Stimulated activated CD8-positive, alpha-beta memory T cell treated with anti-CD3 and anti-CD28 coated beads, Interleukin-12 subunit alpha, Interleukin-12 subunit beta, amount 100 ng/mL, for 4 hours (primary cell): ENCODE results near the gene PHF21A.

Experiments used
- DNase-seq: peaks from one replicate; pipeline ENCODE4 v3.0.0-alpha.2; 2020; ENCODE audit warnings: low read depth

Gene PHF21A

DNA sequence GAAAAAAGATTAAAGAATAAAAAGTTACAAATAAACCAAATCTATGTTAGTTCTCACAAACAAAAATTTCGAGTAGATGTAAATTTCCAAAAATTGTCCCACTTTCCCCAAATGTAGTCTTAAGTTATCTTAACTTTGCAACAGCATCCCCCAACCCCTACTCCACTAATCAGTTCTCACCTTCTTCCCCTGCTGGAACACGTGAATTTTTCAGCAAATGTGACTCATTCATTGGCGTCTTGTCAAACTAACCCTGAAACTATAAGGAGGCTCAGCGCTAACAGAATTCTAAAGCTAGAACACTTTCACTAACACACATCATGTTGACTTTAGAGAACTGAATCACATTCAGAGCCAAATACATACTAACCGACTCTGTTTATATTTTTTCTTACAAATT, 46.1 kb downstream of the PHF21A start:
- no peak for DNase-seq

DNA sequence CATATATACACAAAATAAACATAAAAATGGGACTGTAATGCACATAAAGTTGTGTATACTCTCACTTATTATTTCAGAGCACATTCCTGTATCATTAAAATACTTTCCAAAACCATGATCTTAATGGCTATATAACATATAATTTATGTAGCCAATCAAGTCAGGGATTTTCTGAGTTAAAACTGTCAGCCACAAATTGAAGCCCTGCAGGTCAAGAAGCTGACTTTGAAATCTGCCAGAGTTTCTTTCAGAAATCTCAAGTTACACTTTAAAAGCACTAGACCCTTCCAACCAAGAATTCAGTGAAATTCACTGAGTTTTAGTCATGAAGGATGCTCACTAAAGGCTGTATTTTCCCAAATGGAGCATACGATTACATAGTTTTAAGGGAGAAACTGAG, 47.6 kb downstream of the PHF21A start:
- no peak for DNase-seq

DNA sequence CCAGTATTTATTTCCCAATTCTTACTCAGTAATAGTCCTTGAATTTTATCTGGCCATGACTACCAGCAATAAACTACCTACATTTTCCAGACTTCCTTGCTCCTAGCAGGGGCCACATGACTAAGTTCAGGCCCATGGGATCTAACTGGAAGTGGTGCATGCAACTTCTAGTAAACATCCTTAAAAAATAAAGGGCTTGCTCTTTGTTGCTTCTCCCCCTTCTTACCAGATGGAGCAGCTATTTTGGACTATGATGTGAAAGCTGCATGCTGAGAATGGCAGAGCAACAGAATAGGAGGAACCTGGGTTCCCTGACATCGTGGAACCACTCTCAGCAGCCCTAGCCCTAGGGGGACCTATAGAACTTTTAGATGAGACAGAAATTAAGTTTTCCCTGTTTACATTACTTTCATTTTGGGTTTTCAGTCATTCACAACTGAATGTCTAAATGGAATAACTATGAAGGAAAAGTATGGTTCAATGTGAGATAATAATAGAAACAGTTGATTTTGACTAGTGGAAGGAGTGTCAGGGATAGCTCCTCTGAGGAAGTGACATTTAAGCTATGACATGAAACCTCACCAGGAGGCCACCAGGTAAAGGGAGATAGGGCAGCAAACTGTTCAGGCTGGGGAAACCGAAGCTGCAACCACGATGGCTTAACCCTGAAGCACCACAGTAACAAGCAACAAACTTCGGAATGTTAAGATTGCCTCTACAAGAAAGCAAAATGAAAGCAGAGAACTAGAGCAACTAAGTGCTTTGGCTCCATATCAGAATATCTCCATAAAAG, 48.9 kb downstream of the PHF21A start:
- no peak for DNase-seq

DNA sequence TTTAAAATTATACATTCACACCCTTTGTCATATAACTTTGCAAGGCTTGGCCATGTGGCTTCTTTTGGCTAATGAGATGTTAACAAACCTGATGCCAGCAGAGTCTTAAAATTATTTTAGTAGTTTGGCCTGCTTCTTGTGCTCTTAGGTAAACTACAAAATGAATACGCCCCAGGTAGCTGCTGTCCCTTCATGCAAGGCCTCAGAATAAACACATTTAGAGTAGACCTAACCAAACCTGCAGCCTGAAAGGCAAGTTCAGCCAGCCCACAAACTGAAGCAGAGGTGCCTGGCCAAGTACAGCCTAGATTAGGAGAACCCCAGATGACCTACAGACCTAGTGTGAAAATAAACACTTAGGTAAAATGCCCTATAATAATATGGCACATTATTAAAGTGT, 50.2 kb downstream of the PHF21A start:
- DNase-seq: no peak

DNA sequence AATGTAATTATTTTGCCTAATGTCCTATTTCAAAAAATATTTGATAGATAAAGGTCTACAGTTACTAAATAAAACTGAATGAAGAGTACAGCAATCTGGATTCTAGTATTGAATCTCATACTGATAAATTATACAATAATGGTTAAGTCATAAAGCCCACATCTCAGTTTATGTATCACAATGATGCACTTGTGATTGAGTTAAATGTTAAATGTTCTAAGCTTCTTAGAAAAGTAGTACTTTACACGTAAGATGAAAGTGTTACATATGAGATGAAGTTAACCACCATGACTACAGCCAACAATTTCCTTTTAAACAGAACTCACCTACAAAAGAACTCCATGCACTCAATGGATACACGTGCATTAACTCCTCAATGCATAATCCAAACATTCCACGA, 51.7 kb downstream of the PHF21A start:
- DNase-seq: no peak

DNA sequence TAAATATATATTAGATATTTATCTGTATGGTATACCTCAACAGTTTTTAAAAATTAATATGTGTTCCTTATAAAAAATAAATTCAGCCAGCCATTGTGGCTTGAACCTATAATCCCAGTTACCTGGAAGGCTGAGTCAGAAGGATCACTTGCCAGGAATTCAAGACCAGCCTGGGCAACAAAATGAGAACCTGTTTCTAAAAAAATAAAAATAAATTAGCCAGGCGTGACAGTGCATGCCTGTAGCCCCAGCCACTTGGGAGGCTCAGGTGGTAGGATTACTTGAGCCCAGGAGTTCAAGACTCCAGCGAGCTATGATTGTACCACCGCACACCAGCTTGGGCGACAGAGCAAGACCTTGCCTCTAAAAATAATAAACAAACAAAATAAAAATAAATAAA, 54.9 kb downstream of the PHF21A start:
- DNase-seq: no peak

DNA sequence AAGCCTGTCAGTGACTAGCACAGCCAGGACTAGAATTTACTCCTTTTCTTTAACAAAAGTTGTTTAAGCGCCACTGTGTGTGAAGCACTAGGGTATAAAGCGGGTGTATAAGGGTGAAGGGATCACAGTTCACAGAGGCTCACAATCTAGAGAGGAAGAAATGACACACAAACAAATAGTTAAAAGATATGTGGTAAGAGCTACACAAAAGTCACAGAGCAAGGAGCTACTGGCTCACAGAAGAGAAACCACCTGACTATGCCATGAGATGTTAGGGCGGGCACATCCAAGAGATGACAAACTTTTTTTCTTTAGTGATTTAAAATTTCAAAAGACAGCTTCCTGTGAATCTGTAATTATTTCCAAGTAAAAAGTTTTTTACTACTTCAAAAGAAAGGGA, 55.6 kb downstream of the PHF21A start:
- no peak for DNase-seq

DNA sequence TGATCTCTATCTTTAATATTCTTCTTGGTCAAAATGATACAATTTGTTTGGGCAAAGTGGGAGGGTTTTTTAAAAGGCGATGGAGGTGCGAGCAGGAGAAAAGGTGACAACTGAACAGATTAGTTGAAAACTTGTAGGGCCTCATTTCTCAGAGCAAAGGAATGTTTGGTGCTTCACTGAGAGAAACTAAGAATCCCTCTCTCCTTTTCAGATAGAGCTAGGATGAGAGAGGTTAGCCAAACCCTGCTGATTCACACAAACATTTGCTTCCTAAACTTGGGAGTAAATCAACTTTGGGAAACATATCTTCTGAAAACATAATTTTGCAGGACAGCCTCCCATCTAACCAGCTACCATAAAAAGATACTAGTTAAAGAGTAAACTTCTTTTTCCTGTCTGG, 57.0 kb downstream of the PHF21A start:
- DNase-seq: no peak

DNA sequence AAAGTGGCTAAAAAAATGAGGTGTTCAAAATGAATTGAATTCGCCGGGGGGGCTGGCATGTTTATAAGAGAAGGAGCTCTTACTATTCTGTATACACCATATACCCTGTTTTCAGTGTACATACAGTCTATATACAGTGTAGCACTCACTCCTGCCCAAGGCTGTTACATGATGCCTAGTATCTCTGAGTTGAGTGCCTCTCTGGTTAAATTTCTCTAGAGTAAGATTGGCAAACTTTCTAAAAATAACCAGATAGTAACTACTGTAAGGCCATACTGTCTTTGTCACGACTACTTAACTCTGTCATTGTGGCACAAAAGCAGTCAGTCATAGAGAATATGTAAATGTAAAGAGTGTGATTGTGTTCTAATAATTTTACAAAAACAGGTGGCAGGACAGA, 58.1 kb downstream of the PHF21A start:
- no peak for DNase-seq

DNA sequence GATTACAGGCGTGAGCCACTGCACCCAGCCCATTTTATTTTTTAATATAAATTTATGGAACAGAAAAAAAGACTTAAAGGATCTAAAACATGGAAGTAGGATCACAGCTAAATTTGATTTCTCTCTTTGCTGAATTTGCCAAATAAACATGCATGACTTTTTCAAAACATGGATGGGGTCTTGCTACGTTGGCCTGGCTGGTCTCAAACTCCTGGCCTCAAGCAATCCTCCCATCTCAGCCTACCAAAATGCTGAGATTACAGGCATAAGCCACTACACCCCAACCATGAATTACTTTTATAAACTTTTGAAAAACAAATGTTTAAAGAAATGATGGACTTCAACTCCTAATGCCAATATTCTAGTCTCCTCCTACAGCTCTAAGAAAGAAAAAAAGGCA, 61.2 kb downstream of the PHF21A start:
- DNase-seq: no peak

DNA sequence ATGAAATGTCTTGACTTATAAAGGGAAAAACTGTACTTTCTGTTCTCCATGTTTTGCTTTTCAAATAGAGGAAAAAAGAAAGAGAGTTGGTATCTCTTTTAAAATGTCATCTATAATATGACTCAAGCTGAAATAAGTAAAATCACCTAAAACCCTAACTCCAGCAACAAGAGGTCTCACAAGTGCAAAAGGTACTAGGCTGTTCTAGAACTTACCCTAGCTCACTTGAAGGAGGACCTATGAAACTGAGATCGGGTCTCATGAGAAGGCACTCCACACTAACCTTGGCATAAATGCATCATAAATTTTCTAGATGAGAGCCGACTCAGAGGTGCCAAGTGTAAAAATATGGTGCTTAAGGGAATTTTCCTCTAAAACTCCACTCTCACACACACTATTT, 63.8 kb downstream of the PHF21A start:
- DNase-seq: no peak

DNA sequence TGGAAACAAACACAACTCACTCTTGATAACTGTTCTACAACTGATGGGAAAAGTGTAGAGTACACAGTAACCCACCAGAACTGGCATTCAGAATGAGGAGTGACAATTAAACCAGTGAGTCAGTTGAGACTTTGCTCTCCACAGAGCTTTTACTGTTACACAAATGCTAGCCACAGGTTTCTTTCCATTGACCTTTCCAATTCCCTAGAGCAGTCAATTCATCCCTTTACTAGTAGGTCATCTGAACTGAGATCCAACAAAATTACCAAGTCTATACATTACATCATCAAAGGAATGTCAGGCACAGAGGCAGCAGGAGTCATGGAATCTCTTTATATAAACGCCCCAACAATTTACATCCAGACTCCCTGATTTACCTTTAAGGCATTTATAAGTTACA, 65.9 kb downstream of the PHF21A start:
- DNase-seq: no peak

DNA sequence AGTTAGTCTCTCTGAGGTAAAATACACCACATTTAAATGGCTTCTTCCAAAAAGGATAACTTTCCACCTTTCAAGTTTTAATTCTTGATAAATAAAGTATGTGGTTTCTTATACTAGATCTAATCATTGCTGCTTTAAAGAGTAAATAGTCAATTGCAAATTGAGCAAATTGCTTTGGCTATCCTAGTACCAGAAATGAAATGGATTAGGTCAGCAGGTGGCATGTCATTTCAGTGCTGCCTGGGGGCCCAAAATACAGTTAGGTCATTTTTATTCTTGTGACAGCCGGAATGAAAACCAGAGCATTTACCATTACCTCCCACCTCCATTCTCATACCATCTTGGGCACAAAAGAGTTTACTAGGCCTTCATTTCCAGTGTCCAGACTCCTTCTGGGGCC, 70.2 kb downstream of the PHF21A start:
- no peak for DNase-seq

DNA sequence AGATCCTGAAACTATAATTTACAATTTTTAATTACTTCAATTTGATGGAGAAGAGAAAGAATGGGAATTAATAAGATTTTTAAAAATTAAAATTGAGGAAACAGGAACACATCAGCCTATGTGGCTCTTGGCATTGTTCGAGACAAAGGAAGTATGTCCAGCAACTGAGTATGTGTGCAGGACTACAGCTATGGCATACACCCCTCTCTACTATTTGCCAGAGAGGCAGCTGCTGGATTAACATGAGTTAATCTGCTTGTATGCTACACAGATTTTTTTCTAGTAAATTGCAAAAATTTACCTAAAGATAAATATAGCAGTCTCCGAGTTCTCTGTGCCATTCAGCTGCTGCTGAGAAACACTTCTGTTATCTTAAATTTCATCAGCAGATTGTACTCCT, 70.6 kb downstream of the PHF21A start:
- DNase-seq: no peak

DNA sequence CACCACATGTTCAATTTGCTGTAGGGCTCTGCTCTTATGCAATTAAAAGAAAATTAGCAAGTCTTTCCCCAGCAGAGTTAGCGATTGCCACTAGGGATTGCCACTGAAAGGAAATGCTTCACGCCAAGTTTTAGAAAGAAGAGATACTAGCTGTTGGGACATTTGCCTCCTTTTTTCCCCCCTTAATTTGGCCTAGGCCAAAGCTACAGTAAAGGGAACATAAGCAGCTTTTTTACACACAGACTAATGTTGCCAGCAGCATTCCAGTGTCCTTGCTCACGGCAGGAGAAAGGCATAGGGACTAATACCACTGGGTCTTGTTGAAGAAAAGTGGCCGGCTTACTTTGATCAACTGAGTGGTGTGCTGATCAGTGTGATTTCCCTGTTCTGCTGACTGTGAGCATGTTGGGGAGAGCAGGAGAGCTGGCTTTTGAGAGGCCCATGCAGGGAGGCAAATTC, 71.2 kb downstream of the PHF21A start:
- no peak for DNase-seq

DNA sequence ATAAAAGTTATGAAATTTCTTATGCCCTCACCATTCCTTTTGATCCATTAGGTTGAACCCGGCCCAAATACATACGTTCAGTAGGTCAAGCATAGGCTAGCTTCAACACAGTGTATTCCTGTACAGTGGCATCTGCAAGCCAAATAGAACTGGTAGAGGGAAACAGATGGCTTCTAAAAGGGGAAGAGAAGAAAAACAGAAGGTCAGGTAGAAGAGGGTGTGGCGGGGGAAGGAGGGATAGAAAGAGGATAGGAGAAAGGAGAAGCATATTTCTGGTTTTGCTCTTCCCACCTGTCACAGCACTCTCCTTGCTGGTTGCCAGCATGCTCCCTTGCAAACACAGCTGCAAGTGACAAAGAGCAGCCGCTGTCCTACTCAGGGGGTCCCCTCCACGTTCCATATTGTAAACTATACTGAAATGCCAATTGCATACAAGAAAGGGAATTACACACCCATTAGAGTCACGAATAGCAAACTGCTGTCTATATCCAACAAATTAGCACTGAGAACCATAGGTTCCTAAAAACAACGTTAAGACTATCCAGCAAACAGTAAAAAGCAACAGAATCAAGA, 71.8 kb downstream of the PHF21A start:
- no peak for DNase-seq

DNA sequence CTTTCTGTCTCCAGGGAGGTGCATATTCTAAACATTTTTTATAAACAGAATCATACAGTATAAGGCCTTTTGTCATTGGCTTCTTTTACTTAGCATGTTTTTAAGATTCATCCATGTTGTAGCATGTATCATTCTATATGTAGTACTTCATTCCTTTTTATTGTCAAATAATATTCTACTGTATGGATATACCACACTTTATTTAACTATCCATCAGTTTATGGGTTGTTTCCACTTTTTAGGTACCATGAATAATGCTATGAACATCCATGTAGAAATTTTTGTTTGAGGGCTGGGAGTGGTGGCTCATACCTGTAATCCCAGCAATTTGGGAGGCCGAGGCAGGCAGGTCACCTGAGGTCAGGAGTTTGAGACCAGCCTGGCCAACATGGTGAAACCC, 73.1 kb downstream of the PHF21A start:
- DNase-seq: no peak

DNA sequence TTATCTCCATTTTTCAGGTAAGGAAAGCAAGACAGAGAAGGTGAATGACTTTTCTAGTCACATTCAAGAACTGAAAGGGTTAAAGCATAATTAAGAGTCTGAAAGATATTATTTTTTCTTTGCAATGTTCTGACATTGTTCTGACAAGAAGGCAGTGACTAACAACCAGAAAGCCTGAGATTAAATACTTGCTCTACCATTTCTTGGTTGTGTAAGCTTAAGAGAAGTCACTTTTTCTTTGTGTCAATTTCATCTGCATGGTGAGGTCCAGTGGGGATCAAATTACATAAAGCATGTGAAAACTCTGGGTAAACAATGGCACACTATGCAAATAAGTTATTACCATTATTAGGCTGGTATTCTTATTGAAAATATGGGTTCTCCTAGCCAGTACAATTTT, 73.7 kb downstream of the PHF21A start:
- DNase-seq: no peak

DNA sequence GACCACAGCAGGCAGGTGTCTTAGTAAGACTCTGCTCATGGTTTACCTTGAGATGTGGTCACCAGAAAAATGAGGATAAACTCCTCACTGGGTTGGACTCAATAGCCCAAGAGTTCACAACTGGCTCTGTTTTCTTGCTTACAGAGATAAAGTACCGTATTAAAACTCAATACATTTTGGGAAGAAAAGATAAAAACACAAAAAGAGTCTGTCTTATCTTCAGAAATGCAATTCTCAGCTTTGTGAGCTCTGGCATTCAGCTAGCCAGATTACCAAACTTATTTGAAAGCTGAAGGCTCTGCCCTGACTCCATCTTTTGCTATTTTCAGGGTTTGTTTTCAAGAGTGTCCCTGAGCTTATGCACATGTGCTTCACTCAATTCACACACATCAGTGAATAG, 75.4 kb downstream of the PHF21A start:
- DNase-seq: no peak

DNA sequence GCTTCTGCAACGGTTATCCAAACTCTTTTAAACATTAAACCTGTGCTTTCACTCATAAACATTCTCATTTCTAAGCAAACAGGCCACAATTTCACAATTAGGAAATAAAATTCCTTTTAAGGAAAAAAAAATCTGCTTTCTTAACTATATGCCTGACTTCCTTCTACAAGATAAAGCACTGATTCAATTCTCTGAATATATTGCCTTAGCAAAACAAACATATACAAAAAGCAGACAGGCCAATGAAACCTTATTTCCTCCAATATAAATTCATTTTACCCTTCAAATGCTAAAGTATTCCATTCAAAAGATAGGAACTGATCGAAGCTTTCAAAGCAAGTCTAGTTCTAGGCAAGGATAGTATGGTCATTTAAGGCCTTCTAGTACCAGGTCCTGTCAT, 76.7 kb downstream of the PHF21A start:
- no peak for DNase-seq

DNA sequence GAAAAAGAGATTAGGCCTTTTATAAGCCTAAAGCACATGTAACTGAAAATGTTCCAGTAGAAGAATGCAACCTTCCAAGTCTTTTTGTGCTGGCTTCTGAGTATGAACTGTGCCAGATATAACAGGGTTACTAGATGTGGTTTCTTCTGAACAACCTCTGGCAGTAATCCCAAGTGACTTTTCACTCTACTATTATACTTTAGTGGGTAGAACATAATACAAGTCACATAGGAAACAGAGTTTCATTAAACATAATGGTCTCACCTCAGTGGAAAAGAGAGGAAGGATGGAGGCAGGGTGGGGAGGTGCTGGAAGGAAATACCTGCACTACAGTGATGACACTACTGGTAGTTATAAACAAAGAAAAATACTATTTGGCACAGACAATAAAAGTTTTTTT, 81.3 kb downstream of the PHF21A start:
- DNase-seq: no peak

DNA sequence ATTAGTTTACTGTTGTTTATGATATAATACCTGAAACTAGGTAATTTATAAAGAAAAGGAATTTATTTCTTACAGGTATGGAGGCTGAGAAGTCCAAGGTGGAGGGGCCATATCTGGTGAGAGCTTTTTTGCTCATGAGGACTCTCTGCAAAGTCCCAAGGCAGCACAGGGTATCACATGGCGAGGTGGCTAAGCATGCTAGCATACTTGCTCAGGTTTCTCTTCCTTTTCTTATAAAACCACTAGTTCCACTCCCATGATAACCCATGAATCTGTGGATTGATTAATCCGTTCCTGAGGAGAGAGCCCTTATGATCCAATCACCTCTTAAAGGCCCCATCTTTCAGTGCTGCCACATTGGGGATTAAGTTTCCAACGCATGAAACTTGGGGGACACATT, 82.7 kb downstream of the PHF21A start:
- DNase-seq: no peak

DNA sequence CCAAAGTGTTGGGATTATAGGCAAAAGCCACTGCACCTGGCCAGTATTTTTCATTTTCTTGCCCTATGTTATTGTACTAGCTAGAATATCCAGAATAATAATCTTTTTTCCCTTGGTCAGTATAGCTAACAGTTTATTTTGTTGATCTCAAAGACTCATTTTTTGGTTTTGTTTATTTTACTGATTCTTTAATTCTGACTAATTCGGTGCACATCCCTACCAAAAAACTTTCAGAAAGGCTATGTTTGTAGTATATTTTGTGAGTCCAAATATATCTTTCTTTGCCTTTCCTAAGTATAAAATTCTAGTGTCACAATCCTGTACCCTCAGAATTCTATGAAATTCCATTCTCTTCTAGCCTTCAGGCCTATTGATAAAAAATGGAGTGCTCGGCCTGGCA, 84.3 kb downstream of the PHF21A start:
- DNase-seq: no peak

DNA sequence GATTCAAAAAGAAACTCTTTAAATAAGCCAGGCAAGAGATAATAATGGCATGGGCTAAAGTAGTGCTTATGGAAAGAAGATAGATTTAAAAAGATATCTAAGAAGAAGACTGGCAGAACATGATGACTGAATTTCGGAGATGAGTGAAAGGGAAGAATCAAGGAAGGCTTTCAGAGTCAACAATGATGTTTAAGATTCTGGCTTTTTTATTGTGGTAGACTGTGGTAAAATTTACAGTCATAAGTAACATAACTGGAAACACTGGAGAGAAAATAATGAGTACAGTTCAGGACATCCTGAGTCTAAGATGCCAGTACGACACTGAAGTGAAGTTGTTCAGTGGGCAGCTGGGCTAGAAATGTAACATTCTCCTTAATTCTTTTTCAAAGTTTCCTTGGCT, 85.2 kb downstream of the PHF21A start:
- DNase-seq: no peak
